ENCODE data around the gene DTWD1. TPM values are rescaled to one million over a fixed set of nuclear protein-coding genes. Genes with fewer than 3 reads are reported as not detected.

DTWD1 gene
- 13.6 to 18.1 TPM (median 14.2 TPM) in 5 replicates for total RNA-seq (2022; extraction: Qiagen RNA extraction; ENCODE audit: low read depth)

DNA sequence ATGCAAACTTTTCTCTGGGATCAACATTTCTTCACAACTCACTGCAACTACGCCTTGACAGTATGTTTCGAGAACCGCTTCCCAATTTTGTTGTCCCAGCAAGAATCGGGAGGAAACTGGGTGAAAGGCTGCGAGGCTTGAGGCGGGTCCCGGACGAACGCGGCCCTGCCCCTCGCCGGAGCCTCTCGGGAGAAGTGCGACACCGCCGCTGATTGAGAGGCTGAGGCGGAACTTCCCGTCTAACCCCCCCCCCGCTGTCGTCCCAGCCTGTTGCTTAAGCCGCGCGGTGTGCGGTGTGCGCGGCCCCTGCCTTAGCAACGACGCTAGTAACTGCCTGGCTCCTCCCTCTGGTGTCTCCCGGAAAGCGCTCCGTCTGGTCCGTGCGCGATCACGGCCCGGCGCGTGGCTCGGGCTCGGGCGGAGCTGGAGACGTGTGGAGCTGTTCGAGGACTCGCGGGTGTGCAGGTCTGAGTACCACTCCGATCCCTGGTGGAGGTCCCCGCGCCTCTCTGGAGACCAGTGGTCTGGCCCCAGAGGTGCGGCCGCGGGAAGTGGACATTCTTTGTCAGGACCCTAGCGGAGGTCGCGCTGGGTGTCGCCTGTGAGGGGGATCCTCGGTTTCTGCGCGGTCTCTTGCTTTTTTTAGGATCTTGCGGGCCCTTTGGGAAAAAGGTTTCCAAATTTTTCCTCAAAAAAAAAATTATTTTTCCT lies at the start of gene DTWD1, which contains the start of gene FAM227B:
TSS of gene DTWD1 (plus strand) at position 391 of the 711 bp plus-strand sequence. CDS start 4,120 bp downstream, outside the sequence.
TSS of gene FAM227B (minus strand) at position 161 of the 711 bp plus-strand sequence. CDS start 5,647 bp downstream, outside the sequence.

Other genes starting within 250 kb of the DTWD1 start
- gene FGF7, start 197.8 kb upstream of the DTWD1 start, total RNA-seq (2022; extraction: Qiagen RNA extraction; ENCODE audit: low read depth): not detected in 5 replicates
- 0.73 to 1.5 TPM (median 0.96 TPM) in 5 replicates for gene FAM227B, start 230 bp upstream of the DTWD1 start, total RNA-seq (2022; extraction: Qiagen RNA extraction; ENCODE audit: low read depth)